GM12865 (cell line): ENCODE data around the gene OR4K2.

Source experiments
- DNase-seq: peaks from one replicate; pipeline ENCODE4 v3.0.0; 2010; ENCODE audit warnings: low read depth
- H3K4me3 ChIP-seq: 2 replicates; pipeline ENCODE4 v1.5.1; 2011; ENCODE audit warnings: mild to moderate bottlenecking, low read depth, low read length, control low read depth
- CTCF ChIP-seq: IDR thresholded peaks from 2 replicates; pipeline ENCODE4 v1.5.1; 2011; ENCODE audit warnings: low read length, control low read depth, low read depth, inconsistent platforms; ENCODE audit not compliant: insufficient read depth; ENCODE audit errors: missing control alignments

OR4K2 gene

GRCh38 chr14:19917955-19918518 lies 43.1 kb downstream of the OR4K2 start:
- H3K4me3 ChIP-seq: no peak overlapping the region
- no peak for TF ChIP-seq CTCF
- no peak for DNase-seq

- H3K4me3 ChIP-seq: no peak overlapping the region
- DNase-seq: no peak
- no peak for TF ChIP-seq CTCF
Measured at GRCh38 chr14:19918553-19919264, 43.8 kb downstream of the OR4K2 start.

- TF ChIP-seq CTCF: no peak
- DNase-seq: no peak
- H3K4me3 ChIP-seq: no peak within 1 kb of the TSS
Measured at GRCh38 chr14:19920021-19920657, 45.2 kb downstream of the OR4K2 start, which contains the start of gene OR4K5. OR4K5 (plus strand) TSS chr14:19920607; CDS start chr14:19920607, 0 bp downstream.

GRCh38 chr14:19930617-19931016 lies 55.7 kb downstream of the OR4K2 start, which contains the start of gene OR4K1:
OR4K1 (plus strand) TSS chr14:19930917; CDS start chr14:19935667, 4,750 bp downstream.
- no peak within 1 kb of the TSS for H3K4me3 ChIP-seq
- DNase-seq: no peak
- TF ChIP-seq CTCF: no peak
